GM23338 (cell line): ENCODE data around the gene FBXL17. TPM values are rescaled to one million over a fixed set of nuclear protein-coding genes. Genes with fewer than 3 reads are reported as not detected.

Source experiments
- ATAC-seq: fragments of 200-7000 bp; cut with Tn5 transposase; 3 replicates; pipeline ENCODE4 v1.9.1; 2020
- DNase-seq: peaks from one replicate; pipeline ENCODE4 v3.0.0-alpha.2; 2015; ENCODE audit warnings: low spot score
- H2AFZ ChIP-seq: fragments of 200-600 bp; sonication (generic); 2 replicates; pipeline ENCODE4 v1.8.0; 2016; ENCODE audit warnings: antibody characterized with exemption, mild to moderate bottlenecking, moderate library complexity
- H3F3A ChIP-seq: fragments of 200-600 bp; sonication (generic); replicated peaks from 2 replicates; pipeline ENCODE4 v1.8.0; 2017; ENCODE audit warnings: antibody characterized with exemption, mixed run types, low read depth
- H3K27ac ChIP-seq: fragments of 200-600 bp; sonication (generic); 2 replicates; pipeline ENCODE4 v1.6.1; 2016; ENCODE audit warnings: low read depth
- H3K27me3 ChIP-seq: fragments of 200-600 bp; sonication (generic); 2 replicates; pipeline ENCODE4 v1.8.0; 2016; ENCODE audit warnings: mild to moderate bottlenecking, mixed run types, moderate library complexity; ENCODE audit not compliant: insufficient read depth
- H3K36me3 ChIP-seq: fragments of 200-600 bp; sonication (generic); 2 replicates; pipeline ENCODE4 v1.8.0; 2016; ENCODE audit warnings: mild to moderate bottlenecking; ENCODE audit not compliant: insufficient read depth
- H3K4me1 ChIP-seq: fragments of 200-600 bp; sonication (generic); 2 replicates; pipeline ENCODE4 v1.8.0; 2016; ENCODE audit warnings: mild to moderate bottlenecking, moderate library complexity; ENCODE audit not compliant: insufficient read depth
- H3K4me2 ChIP-seq: fragments of 200-600 bp; sonication (generic); 2 replicates; pipeline ENCODE4 v1.7.1; 2017; ENCODE audit warnings: mixed run types
- H3K4me3 ChIP-seq: fragments of 200-600 bp; sonication (generic); 2 replicates; pipeline ENCODE4 v1.6.1; 2016; ENCODE audit warnings: mixed run types
- H3K79me2 ChIP-seq: fragments of 200-600 bp; sonication (generic); replicated peaks from 2 replicates; pipeline ENCODE4 v1.8.0; 2017; ENCODE audit warnings: mild to moderate bottlenecking; ENCODE audit not compliant: insufficient read depth
- H3K9me2 ChIP-seq: fragments of 200-600 bp; sonication (generic); 2 replicates; pipeline ENCODE4 v1.8.0; 2017; ENCODE audit not compliant: insufficient read depth
- H4K20me1 ChIP-seq: fragments of 200-600 bp; sonication (generic); replicated peaks from 2 replicates; pipeline ENCODE4 v1.8.0; 2017; ENCODE audit warnings: mild to moderate bottlenecking; ENCODE audit not compliant: insufficient read depth
- H3K27ac Mint-ChIP-seq: 2 replicates; pipeline ENCODE4 v1.8.0; 2020; ENCODE audit warnings: inconsistent platforms, mild to moderate bottlenecking, moderate library complexity, mixed read lengths
- H3K27me3 Mint-ChIP-seq: 3 replicates; pipeline ENCODE4 v1.8.0; 2022; ENCODE audit warnings: low read depth, mild to moderate bottlenecking, moderate library complexity, mixed read lengths, inconsistent platforms; ENCODE audit not compliant: insufficient read depth, poor library complexity
- H3K36me3 Mint-ChIP-seq: 3 replicates; pipeline ENCODE4 v1.8.0; 2021; ENCODE audit warnings: low read depth, mild to moderate bottlenecking, inconsistent platforms, moderate library complexity, mixed read lengths
- H3K4me1 Mint-ChIP-seq: 3 replicates; pipeline ENCODE4 v1.8.0; 2020; ENCODE audit warnings: mild to moderate bottlenecking, inconsistent platforms, mixed read lengths
- H3K4me3 Mint-ChIP-seq: 3 replicates; pipeline ENCODE4 v1.8.0; 2021; ENCODE audit warnings: moderate library complexity, mild to moderate bottlenecking, inconsistent platforms, mixed read lengths
- H3K9me3 Mint-ChIP-seq: 3 replicates; pipeline ENCODE4 v1.8.0; 2020; ENCODE audit warnings: moderate library complexity, mild to moderate bottlenecking, inconsistent platforms, mixed read lengths
- CTCF ChIP-seq, 2 experiments: fragments of 200-600 bp in 1 of 2; sonication (generic) in 1 of 2; conservative IDR thresholded peaks; 2 replicates each; pipeline versions ENCODE4 v1.5.1 to v1.6.1; 2016 to 2017; ENCODE audit warnings: antibody characterized with exemption in 2 of 2, low read depth in 2 of 2, mild to moderate bottlenecking in 2 of 2, moderate library complexity in 1 of 2
- ETS1 ChIP-seq: IDR thresholded peaks from 2 replicates; pipeline ENCODE4 v1.6.1; 2016; ENCODE audit warnings: antibody characterized with exemption
- EZH2 ChIP-seq: fragments of 200-600 bp; sonication (generic); IDR thresholded peaks from one replicate; pipeline ENCODE4 v1.8.0; 2017; ENCODE audit warnings: antibody characterized with exemption, mild to moderate bottlenecking, low read depth; ENCODE audit not compliant: unreplicated experiment
- EZH2phosphoT487 ChIP-seq: fragments of 200-600 bp; sonication (generic); IDR thresholded peaks from one replicate; pipeline ENCODE4 v1.8.1; 2018; ENCODE audit warnings: antibody characterized with exemption; ENCODE audit not compliant: unreplicated experiment
- REST ChIP-seq: IDR thresholded peaks from one replicate; pipeline ENCODE4 v1.6.1; 2018; ENCODE audit warnings: antibody characterized with exemption; ENCODE audit not compliant: unreplicated experiment
- ZNF114 ChIP-seq: fragments of 250-450 bp; sonication (Bioruptor Pico); IDR thresholded peaks from 2 replicates; pipeline ENCODE4 v1.5.0; 2020; ENCODE audit warnings: mild to moderate bottlenecking, moderate library complexity
- ZNF331 ChIP-seq: fragments of 250-450 bp; sonication (Bioruptor Pico); IDR thresholded peaks from 2 replicates; pipeline ENCODE4 v1.5.0; 2020; ENCODE audit warnings: low read depth, mild to moderate bottlenecking, moderate library complexity
- polyA plus RNA-seq: library from polyadenylated mRNA; unstranded; fragments of >200 nt; fragmentation: Nextera tagmentation; extraction: Ambion mirVana; gene quantifications from 2 replicates; pipeline ENCODE4 v1.2.1, GENCODE V29; 2016
- total RNA-seq: library from RNA; depleted of rRNA; stranded (reverse); fragments of >200 nt; shearing (Covaris generic); gene quantifications from 2 replicates; pipeline ENCODE4 v1.2.3, GENCODE V29; 2014

FBXL17 gene
- total and polyA plus RNA-seq, 2 experiments from 2014 or later: 2.0 to 2.7 TPM

- TF ChIP-seq EZH2: no peak
- TF ChIP-seq EZH2phosphoT487: no peak
- TF ChIP-seq ZNF114 (CRISPR knock-in tag): no peak
- TF ChIP-seq ZNF331 (CRISPR knock-in tag): no peak
- no peak for TF ChIP-seq REST
- DNase-seq: no peak
- H4K20me1 ChIP-seq: no peaks in the 10 kb centered on the region
- no peaks in the 10 kb centered on the region for H3K79me2 ChIP-seq
- H3K4me2 ChIP-seq: no peak overlapping the region
- H3K36me3 Mint-ChIP-seq: no peaks in the 10 kb centered on the region
- no peaks in the 10 kb centered on the region for H3K9me2 ChIP-seq
- no peaks in the 10 kb centered on the region for H3K27me3 Mint-ChIP-seq
- no peak overlapping the region for H3K27ac Mint-ChIP-seq
- ATAC-seq: no peak
- H3K27me3 ChIP-seq: no peaks in the 10 kb centered on the region
- H2AFZ ChIP-seq: no peak overlapping the region
- H3K27ac ChIP-seq: no peak overlapping the region
- no peak overlapping the region for H3K4me3 ChIP-seq
- peaks cover 9% of the 10 kb centered on the region for H3K4me1 Mint-ChIP-seq
- no peaks in the 10 kb centered on the region for H3K36me3 ChIP-seq
- no peaks in the 10 kb centered on the region for H3K9me3 Mint-ChIP-seq
- no peak overlapping the region for H3K4me3 Mint-ChIP-seq
- peaks cover 17% of the 10 kb centered on the region for H3K4me1 ChIP-seq
- no peaks in the 10 kb centered on the region for H3F3A ChIP-seq
Measured at GRCh38 chr5:108249095-108249784, 132.7 kb downstream of the FBXL17 start.

GRCh38 chr5:108238936-108239887 is 142.7 kb downstream of the FBXL17 start:
- no peak for TF ChIP-seq ETS1
- TF ChIP-seq CTCF (conservative IDR thresholded peaks at IDR 0.05; ENCODE audit: low read depth in 2 of 2): peak in 1 of 2 experiments; percentile 2; a peak in 1 of 4 replicates
- Histone ChIP-seq H3K27ac (no peak overlapping the region), H2AFZ (peak overlapping the region; percentile 38; the same call in 1 of the 2 replicates), H3K4me1 (no peaks in the 10 kb centered on the region; the same call in 1 of the 2 replicates), H3K27me3 (no peaks in the 10 kb centered on the region), H3K4me3 (no peak overlapping the region), H4K20me1 (no peaks in the 10 kb centered on the region), H3K9me2 (peaks cover 8% of the 10 kb centered on the region; the same call in 1 of the 2 replicates), H3K79me2 (no peaks in the 10 kb centered on the region), H3K4me2 (no peak overlapping the region), H3F3A (no peaks in the 10 kb centered on the region), H3K36me3 (no peaks in the 10 kb centered on the region)
- DNase-seq (peak; percentile 57), ATAC-seq (peak; percentile 98)
- Mint-ChIP-seq H3K4me1 (peaks cover 13% of the 10 kb centered on the region), H3K27ac (peak overlapping the region; percentile 46), H3K27me3 (peaks cover 6% of the 10 kb centered on the region), H3K4me3 (no peak overlapping the region), H3K36me3 (no peaks in the 10 kb centered on the region), H3K9me3 (no peaks in the 10 kb centered on the region)
